IgD-negative memory B cell (primary cell): ENCODE data around the gene PROSER2. TPM values are rescaled to one million over a fixed set of nuclear protein-coding genes. Genes with fewer than 3 reads are reported as not detected.
A peak's percentile ranks its signal among the peaks of the same experiment; 100 is the strongest.

Source experiments
- H3K27ac Mint-ChIP-seq, 3 donors: one replicate each; pipeline ENCODE4 v1.8.0; 2020 to 2022; ENCODE audit warnings: mild to moderate bottlenecking in 3 of 3, mixed read lengths in 3 of 3, moderate library complexity in 1 of 3
- H3K27me3 Mint-ChIP-seq: one replicate; pipeline ENCODE4 v1.8.0; 2021; ENCODE audit warnings: mixed read lengths
- H3K36me3 Mint-ChIP-seq: one replicate; pipeline ENCODE4 v1.8.0; 2020; ENCODE audit warnings: mild to moderate bottlenecking, mixed read lengths
- H3K4me1 Mint-ChIP-seq, 3 donors: one replicate each; pipeline ENCODE4 v1.8.0; 2020 to 2022; ENCODE audit warnings: mixed read lengths in 3 of 3, mild to moderate bottlenecking in 1 of 3
- H3K4me3 Mint-ChIP-seq, 4 donors: one replicate each; pipeline ENCODE4 v1.8.0; 2020 to 2022; ENCODE audit warnings: mild to moderate bottlenecking in 4 of 4, mixed read lengths in 4 of 4, moderate library complexity in 3 of 4
- H3K9me3 Mint-ChIP-seq, 3 donors: one replicate each; pipeline ENCODE4 v1.8.0; 2020 to 2021; ENCODE audit warnings: mixed read lengths in 3 of 3, mild to moderate bottlenecking in 1 of 3
- polyA plus RNA-seq: library from polyadenylated mRNA; unstranded; fragments of 300-500 nt; fragmentation: Illumina TruSeq; gene quantifications from one replicate; pipeline ENCODE4 v1.2.3, GENCODE V29; 2021

PROSER2 gene
- polyA plus RNA-seq, 1 donor from 2014 or later = not detected

- Mint-ChIP-seq H3K27me3 (peaks cover 4% of the 10 kb centered on the region), H3K4me3 (no peak overlapping the region), H3K4me1 (peaks cover 2 to 4% (median 4%) of the 10 kb centered on the region in 3 donors), H3K9me3 (peaks cover 0 to 1% (median 0%) of the 10 kb centered on the region in 3 donors), H3K27ac (peak overlapping the region in 1 of 3 donors; percentile 39), H3K36me3 (no peaks in the 10 kb centered on the region)
Observed at GRCh38 chr10:11901833-11902475, 78.8 kb downstream of the PROSER2 start.

- Mint-ChIP-seq H3K4me3 (no peak overlapping the region), H3K36me3 (no peaks in the 10 kb centered on the region), H3K9me3 (peaks cover 0 to 1% (median 0%) of the 10 kb centered on the region in 3 donors), H3K27ac (no peak overlapping the region), H3K27me3 (peaks cover 4% of the 10 kb centered on the region), H3K4me1 (peaks cover 2 to 6% (median 4%) of the 10 kb centered on the region in 3 donors)
Observed at GRCh38 chr10:11902646-11903045, 79.5 kb downstream of the PROSER2 start.

- Mint-ChIP-seq H3K4me1 (peaks cover 2 to 6% (median 4%) of the 10 kb centered on the region in 3 donors), H3K9me3 (peaks cover 0 to 1% (median 0%) of the 10 kb centered on the region in 3 donors), H3K27me3 (peaks cover 5% of the 10 kb centered on the region), H3K4me3 (no peak overlapping the region), H3K36me3 (no peaks in the 10 kb centered on the region), H3K27ac (no peak overlapping the region)
Observed at GRCh38 chr10:11906714-11907113, 83.6 kb downstream of the PROSER2 start.

- H3K4me3 Mint-ChIP-seq = no peak overlapping the region
- H3K27ac Mint-ChIP-seq = no peak overlapping the region
- H3K27me3 Mint-ChIP-seq = peaks cover 5% of the 10 kb centered on the region
- H3K4me1 Mint-ChIP-seq = peaks cover 2 to 6% (median 4%) of the 10 kb centered on the region in 3 donors
- peaks cover 0 to 1% (median 0%) of the 10 kb centered on the region in 3 donors for H3K9me3 Mint-ChIP-seq
- H3K36me3 Mint-ChIP-seq = no peaks in the 10 kb centered on the region
Observed at GRCh38 chr10:11907914-11908313, 84.8 kb downstream of the PROSER2 start.

GRCh38 chr10:11908536-11908935, 85.4 kb downstream of the PROSER2 start:
- no peak overlapping the region for H3K27ac Mint-ChIP-seq
- no peak overlapping the region for H3K4me3 Mint-ChIP-seq

GRCh38 chr10:11908991-11909390, 85.8 kb downstream of the PROSER2 start:
- Mint-ChIP-seq H3K4me1 (peaks cover 2 to 6% (median 4%) of the 10 kb centered on the region in 3 donors), H3K27me3 (peaks cover 5% of the 10 kb centered on the region), H3K4me3 (no peak overlapping the region), H3K9me3 (peaks cover 0 to 1% (median 0%) of the 10 kb centered on the region in 3 donors), H3K36me3 (no peaks in the 10 kb centered on the region), H3K27ac (no peak overlapping the region)

More at GRCh38 chr10:11908536-11908935, 85.4 kb downstream of the PROSER2 start:
- Mint-ChIP-seq H3K9me3 (peaks cover 0 to 1% (median 0%) of the 10 kb centered on the region in 3 donors), H3K27me3 (peaks cover 5% of the 10 kb centered on the region), H3K4me1 (peaks cover 2 to 6% (median 4%) of the 10 kb centered on the region in 3 donors), H3K36me3 (no peaks in the 10 kb centered on the region)

- Mint-ChIP-seq H3K9me3 (peaks cover 0 to 1% (median 0%) of the 10 kb centered on the region in 3 donors), H3K4me1 (peaks cover 2 to 6% (median 4%) of the 10 kb centered on the region in 3 donors), H3K27ac (no peak overlapping the region), H3K4me3 (no peak overlapping the region), H3K36me3 (no peaks in the 10 kb centered on the region), H3K27me3 (peaks cover 5% of the 10 kb centered on the region)
Observed at GRCh38 chr10:11909618-11910017, 86.5 kb downstream of the PROSER2 start.

GRCh38 chr10:11910102-11910501, 86.9 kb downstream of the PROSER2 start:
- Mint-ChIP-seq H3K36me3 (no peaks in the 10 kb centered on the region), H3K27me3 (peaks cover 5% of the 10 kb centered on the region), H3K4me3 (no peak overlapping the region), H3K4me1 (peaks cover 2 to 6% (median 4%) of the 10 kb centered on the region in 3 donors), H3K27ac (no peak overlapping the region), H3K9me3 (peaks cover 0 to 1% (median 0%) of the 10 kb centered on the region in 3 donors)

- Mint-ChIP-seq H3K4me1 (no peaks in the 10 kb centered on the region), H3K9me3 (no peaks in the 10 kb centered on the region), H3K36me3 (no peaks in the 10 kb centered on the region), H3K27me3 (peaks cover 5% of the 10 kb centered on the region), H3K27ac (no peak overlapping the region), H3K4me3 (no peak overlapping the region)
Observed at GRCh38 chr10:11913079-11913641, 90.0 kb downstream of the PROSER2 start.

GRCh38 chr10:11918384-11918783, 95.2 kb downstream of the PROSER2 start:
- Mint-ChIP-seq H3K27ac (no peak overlapping the region), H3K27me3 (no peaks in the 10 kb centered on the region), H3K36me3 (peaks cover 9% of the 10 kb centered on the region), H3K9me3 (no peaks in the 10 kb centered on the region), H3K4me3 (no peak overlapping the region), H3K4me1 (no peaks in the 10 kb centered on the region)

- Mint-ChIP-seq H3K4me3 (no peak overlapping the region), H3K36me3 (peaks cover 9% of the 10 kb centered on the region), H3K27ac (no peak overlapping the region), H3K4me1 (no peaks in the 10 kb centered on the region), H3K27me3 (no peaks in the 10 kb centered on the region), H3K9me3 (no peaks in the 10 kb centered on the region)
Observed at GRCh38 chr10:11919271-11919670, 96.1 kb downstream of the PROSER2 start.

Other genes starting within 250 kb of the PROSER2 start
- 39.3 TPM for gene USP6NL, start 211.7 kb upstream of the PROSER2 start, polyA plus RNA-seq
- 0.73 TPM for gene ECHDC3, start 81.0 kb upstream of the PROSER2 start, polyA plus RNA-seq
- gene UPF2, start 219.5 kb downstream of the PROSER2 start, polyA plus RNA-seq = 32.2 TPM
- gene DHTKD1, start 245.6 kb downstream of the PROSER2 start, polyA plus RNA-seq = 26.3 TPM